ENCODE data around the gene PLXNC1.

DNA sequence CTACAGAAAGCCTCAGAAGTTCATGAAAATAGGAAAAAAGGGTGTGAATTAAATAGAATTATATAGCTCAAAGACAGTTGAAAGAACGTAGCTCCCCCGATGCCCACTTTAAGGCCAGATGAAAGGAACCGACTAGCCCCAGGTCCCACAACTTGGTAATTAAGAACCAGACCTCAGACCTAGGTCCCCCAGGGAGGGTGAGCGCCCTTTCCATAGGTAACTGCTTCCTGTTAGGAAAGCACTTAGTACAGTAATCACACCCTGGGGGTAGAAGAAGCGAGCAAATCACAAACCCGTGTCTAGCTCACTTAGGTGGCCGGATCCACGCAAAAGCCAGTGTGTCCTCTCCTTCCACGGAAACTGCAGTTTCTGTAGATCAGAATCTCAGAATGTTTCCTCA, 77.1 kb downstream of the PLXNC1 start:
- TF ChIP-seq TAF1 (conservative IDR thresholded peaks at IDR 0.05) (no peak), RAD21 (IDR thresholded peaks at IDR 0.05) (no peak), EGR1 (IDR thresholded peaks at IDR 0.05; ENCODE audit: low read depth in 2 of 2) (no peak), YY1 (IDR thresholded peaks at IDR 0.05) (no peak), GABPA (IDR thresholded peaks at IDR 0.05 in 1 of 2, conservative IDR thresholded peaks at IDR 0.05 in 1 of 2) (no peak), SP1 (IDR thresholded peaks at IDR 0.05) (no peak), JUND (IDR thresholded peaks at IDR 0.05) (no peak)
- TF ChIP-seq, protein P1, sequence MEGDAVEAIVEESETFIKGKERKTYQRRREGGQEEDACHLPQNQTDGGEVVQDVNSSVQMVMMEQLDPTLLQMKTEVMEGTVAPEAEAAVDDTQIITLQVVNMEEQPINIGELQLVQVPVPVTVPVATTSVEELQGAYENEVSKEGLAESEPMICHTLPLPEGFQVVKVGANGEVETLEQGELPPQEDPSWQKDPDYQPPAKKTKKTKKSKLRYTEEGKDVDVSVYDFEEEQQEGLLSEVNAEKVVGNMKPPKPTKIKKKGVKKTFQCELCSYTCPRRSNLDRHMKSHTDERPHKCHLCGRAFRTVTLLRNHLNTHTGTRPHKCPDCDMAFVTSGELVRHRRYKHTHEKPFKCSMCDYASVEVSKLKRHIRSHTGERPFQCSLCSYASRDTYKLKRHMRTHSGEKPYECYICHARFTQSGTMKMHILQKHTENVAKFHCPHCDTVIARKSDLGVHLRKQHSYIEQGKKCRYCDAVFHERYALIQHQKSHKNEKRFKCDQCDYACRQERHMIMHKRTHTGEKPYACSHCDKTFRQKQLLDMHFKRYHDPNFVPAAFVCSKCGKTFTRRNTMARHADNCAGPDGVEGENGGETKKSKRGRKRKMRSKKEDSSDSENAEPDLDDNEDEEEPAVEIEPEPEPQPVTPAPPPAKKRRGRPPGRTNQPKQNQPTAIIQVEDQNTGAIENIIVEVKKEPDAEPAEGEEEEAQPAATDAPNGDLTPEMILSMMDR (IDR thresholded peaks at IDR 0.05; ENCODE audit: low read depth, low read length, missing input control), result no peak
- TF ChIP-seq, protein P2, sequence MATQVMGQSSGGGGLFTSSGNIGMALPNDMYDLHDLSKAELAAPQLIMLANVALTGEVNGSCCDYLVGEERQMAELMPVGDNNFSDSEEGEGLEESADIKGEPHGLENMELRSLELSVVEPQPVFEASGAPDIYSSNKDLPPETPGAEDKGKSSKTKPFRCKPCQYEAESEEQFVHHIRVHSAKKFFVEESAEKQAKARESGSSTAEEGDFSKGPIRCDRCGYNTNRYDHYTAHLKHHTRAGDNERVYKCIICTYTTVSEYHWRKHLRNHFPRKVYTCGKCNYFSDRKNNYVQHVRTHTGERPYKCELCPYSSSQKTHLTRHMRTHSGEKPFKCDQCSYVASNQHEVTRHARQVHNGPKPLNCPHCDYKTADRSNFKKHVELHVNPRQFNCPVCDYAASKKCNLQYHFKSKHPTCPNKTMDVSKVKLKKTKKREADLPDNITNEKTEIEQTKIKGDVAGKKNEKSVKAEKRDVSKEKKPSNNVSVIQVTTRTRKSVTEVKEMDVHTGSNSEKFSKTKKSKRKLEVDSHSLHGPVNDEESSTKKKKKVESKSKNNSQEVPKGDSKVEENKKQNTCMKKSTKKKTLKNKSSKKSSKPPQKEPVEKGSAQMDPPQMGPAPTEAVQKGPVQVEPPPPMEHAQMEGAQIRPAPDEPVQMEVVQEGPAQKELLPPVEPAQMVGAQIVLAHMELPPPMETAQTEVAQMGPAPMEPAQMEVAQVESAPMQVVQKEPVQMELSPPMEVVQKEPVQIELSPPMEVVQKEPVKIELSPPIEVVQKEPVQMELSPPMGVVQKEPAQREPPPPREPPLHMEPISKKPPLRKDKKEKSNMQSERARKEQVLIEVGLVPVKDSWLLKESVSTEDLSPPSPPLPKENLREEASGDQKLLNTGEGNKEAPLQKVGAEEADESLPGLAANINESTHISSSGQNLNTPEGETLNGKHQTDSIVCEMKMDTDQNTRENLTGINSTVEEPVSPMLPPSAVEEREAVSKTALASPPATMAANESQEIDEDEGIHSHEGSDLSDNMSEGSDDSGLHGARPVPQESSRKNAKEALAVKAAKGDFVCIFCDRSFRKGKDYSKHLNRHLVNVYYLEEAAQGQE (IDR thresholded peaks at IDR 0.05), result no peak
- TF ChIP-seq, protein P3, sequence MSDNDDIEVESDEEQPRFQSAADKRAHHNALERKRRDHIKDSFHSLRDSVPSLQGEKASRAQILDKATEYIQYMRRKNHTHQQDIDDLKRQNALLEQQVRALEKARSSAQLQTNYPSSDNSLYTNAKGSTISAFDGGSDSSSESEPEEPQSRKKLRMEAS (IDR thresholded peaks at IDR 0.05), result no peak
- TF ChIP-seq, protein P4, sequence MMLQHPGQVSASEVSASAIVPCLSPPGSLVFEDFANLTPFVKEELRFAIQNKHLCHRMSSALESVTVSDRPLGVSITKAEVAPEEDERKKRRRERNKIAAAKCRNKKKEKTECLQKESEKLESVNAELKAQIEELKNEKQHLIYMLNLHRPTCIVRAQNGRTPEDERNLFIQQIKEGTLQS (IDR thresholded peaks at IDR 0.05), result no peak
